ENCODE data around the gene FTO.

- no peak for TF ChIP-seq POLR2A (IDR thresholded peaks at IDR 0.05)
- no peak for TF ChIP-seq CTCF (IDR thresholded peaks at IDR 0.05 in 4 of 5, conservative IDR thresholded peaks at IDR 0.05 in 1 of 5)
These were observed 10.5 kb downstream of the FTO start for GRCh38 chr16:53714205-53715022.

Data from gastrocnemius medialis (tissue), 4 donors.